Measurements from ENCODE around the gene WDR53. TPM values are rescaled to one million over a fixed set of nuclear protein-coding genes. Genes with fewer than 3 reads are reported as not detected.
A peak's percentile ranks its signal among the peaks of the same experiment; 100 is the strongest.

The WDR53 gene
- total and polyA plus RNA-seq, 10 donors: 6.2 to 17.7 (median 13.3) TPM

GRCh38 chr3:196537319-196537984 is 30.9 kb downstream of the WDR53 start:
- H3K4me1 ChIP-seq: peaks cover 0 to 5% (median 0%) of the 10 kb centered on the region in 6 donors
- intact Hi-C loops (cut with DNase I; ENCODE audit: low total_unique reads): no loop called here
- H3K9me3 ChIP-seq: no peaks in the 10 kb centered on the region
- peaks cover 0 to 4% (median 0%) of the 10 kb centered on the region in 7 donors for H3K27me3 ChIP-seq (replicated peaks in 1 of 7)
- H3K27ac ChIP-seq: no peak overlapping the region
- no peak for DNase-seq
- no peaks in the 10 kb centered on the region for H3K36me3 ChIP-seq
- H3K4me3 ChIP-seq: no peak overlapping the region
- TF ChIP-seq CTCF (IDR thresholded peaks at IDR 0.05 in 8 of 11, conservative IDR thresholded peaks at IDR 0.05 in 3 of 11): peak in 9 of 11 experiments; percentile 35 to 77 (median 69)
- TF ChIP-seq POLR2AphosphoS5 (IDR thresholded peaks at IDR 0.05): no peak
- no peak for TF ChIP-seq POLR2A (IDR thresholded peaks at IDR 0.05)
- WGBS, 5 donors: 42 to 50% (median 48%) methylated on average over 18 of the region's 18 CpGs

DNA sequence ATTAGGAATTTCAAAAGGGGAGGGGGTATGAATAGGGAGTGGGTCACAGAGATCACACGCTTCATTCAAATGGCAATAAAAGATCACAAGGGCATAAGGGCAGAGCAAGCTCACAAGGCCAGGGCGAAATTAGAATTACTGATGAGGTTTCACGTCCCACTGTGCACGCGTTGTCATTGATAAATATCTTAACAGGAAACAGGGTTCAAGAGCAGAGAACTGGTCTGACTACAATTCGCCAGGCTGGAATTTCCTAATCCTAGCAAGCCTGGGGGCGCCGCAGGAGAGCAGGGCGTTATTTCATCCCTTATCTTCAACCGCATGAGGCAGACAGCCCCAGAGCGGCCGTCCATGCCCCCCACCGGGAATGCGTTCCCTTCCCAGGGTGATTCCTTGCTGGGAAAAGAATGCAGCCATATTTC is 35.1 kb downstream of the WDR53 start:
- 55 to 76% (median 61%) methylated on average over 14 of the region's 14 CpGs for WGBS, 5 donors
- peaks cover 0 to 9% (median 0%) of the 10 kb centered on the region in 7 donors for H3K27me3 ChIP-seq (replicated peaks in 1 of 7)
- H3K36me3 ChIP-seq: no peaks in the 10 kb centered on the region
- H3K4me3 ChIP-seq: no peak overlapping the region
- peaks cover 0 to 15% (median 5%) of the 10 kb centered on the region in 6 donors for H3K4me1 ChIP-seq
- H3K27ac ChIP-seq: no peak overlapping the region
- no peak for TF ChIP-seq POLR2AphosphoS5 (IDR thresholded peaks at IDR 0.05)
- TF ChIP-seq CTCF (IDR thresholded peaks at IDR 0.05 in 8 of 11, conservative IDR thresholded peaks at IDR 0.05 in 3 of 11): no peak
- TF ChIP-seq POLR2A (IDR thresholded peaks at IDR 0.05): no peak
- DNase-seq: no peak
- peaks cover 0 to 6% (median 0%) of the 10 kb centered on the region in 8 donors for H3K9me3 ChIP-seq
- intact Hi-C loops (cut with DNase I; ENCODE audit: low total_unique reads): no loop called here

DNA sequence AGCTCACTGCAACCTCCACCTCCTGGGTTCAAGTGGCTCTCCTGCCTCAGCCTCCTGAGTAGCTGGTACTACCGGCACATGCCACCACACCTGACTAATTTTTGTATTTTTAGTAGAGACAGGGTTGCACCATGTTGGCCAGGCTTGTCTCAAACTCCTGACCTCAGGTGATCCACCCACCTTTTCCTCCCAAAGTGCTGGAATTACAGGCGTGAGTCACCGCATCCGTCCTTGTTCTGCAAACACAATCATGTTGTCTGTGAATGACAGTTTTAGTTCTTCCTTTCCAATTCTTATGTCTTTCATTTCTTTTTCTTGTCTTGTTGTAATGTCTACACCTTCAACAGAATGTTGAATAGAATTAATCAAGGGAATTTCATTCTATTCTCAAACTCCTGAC is 36.9 kb downstream of the WDR53 start:
- no peaks in the 10 kb centered on the region for H3K36me3 ChIP-seq
- no peak overlapping the region for H3K27ac ChIP-seq
- H3K9me3 ChIP-seq: peaks cover 0 to 6% (median 0%) of the 10 kb centered on the region in 8 donors
- peaks cover 0 to 15% (median 3%) of the 10 kb centered on the region in 6 donors for H3K4me1 ChIP-seq
- no peak for DNase-seq
- WGBS, 5 donors: 72 to 95% (median 85%) methylated on average over 4 of the region's 4 CpGs
- no peak for TF ChIP-seq POLR2AphosphoS5 (IDR thresholded peaks at IDR 0.05)
- H3K4me3 ChIP-seq: no peak overlapping the region
- H3K27me3 ChIP-seq (replicated peaks in 1 of 7): peaks cover 0 to 5% (median 0%) of the 10 kb centered on the region in 7 donors
- intact Hi-C loops (cut with DNase I; ENCODE audit: low total_unique reads): no loop called here

DNA sequence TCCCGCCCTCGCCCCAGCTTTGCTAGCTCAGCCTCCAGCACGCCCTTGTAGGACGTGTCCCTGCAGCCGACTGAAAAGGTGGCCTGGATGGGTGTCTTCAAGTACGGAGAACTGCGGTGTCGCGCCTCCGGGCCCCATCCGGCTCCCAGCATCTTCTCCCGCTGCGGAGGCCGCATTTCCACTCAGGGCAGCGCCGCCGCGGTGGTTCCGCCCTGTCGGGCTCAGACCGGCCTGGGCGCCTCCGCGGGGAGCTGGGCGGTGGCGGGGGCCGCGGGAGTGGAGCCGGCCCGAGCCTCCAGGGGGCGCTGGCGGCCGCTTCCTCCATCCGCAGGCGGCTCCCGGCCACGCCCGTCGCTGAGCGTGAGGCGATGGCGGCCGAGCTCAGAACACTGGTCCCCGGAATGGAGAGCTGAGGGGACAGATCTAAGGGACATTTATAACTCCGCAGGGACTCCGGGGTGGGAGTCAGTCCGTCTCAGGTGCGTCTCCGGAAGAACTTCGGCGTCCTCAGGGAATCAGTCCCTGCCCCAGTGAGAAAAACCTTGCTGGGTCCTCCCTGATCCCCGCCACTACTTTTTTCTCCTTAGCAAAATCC is 39.6 kb downstream of the WDR53 start:
- TF ChIP-seq POLR2AphosphoS5 (IDR thresholded peaks at IDR 0.05): peak; percentile 36 to 71 (median 47)
- TF ChIP-seq CTCF (IDR thresholded peaks at IDR 0.05 in 8 of 11, conservative IDR thresholded peaks at IDR 0.05 in 3 of 11): peak; percentile 15 to 98 (median 89)
- no peak for TF ChIP-seq POLR2A (IDR thresholded peaks at IDR 0.05)
- intact Hi-C loops (cut with DNase I; ENCODE audit: low total_unique reads): no loop called here
- Histone ChIP-seq H3K4me3 (peak overlapping the region; percentile 15 to 72 (median 40)), H3K4me1 (peaks cover 0 to 15% (median 3%) of the 10 kb centered on the region in 6 donors), H3K27ac (peak overlapping the region in 5 of 8 donors; percentile 42 to 70 (median 63)), H3K27me3 (replicated peaks in 1 of 7) (peaks cover 0 to 8% (median 0%) of the 10 kb centered on the region in 7 donors), H3K9me3 (peaks cover 0 to 6% (median 0%) of the 10 kb centered on the region in 8 donors), H3K36me3 (no peaks in the 10 kb centered on the region)
- peak; percentile 95 for DNase-seq
- WGBS, 5 donors: 3 to 6% (median 4%) methylated on average over 46 to 52 of the region's 52 CpGs

Data from spleen (tissue), 11 donors.